Trophoblast cell (in vitro differentiated cells and primary cell): ENCODE data around the gene TWIST1.

ENCODE experiments used
- DNase-seq, 2 donors: peaks; one replicate each; pipeline ENCODE4 v3.0.0-alpha.2; 2016
- H2AFZ ChIP-seq: 2 replicates; pipeline ENCODE4 v1.6.1; 2013; ENCODE audit warnings: low read length, moderate library complexity, mild to moderate bottlenecking; ENCODE audit not compliant: insufficient read depth, poor library complexity
- H2AK5ac ChIP-seq: 2 replicates; pipeline ENCODE4 v1.6.1; 2013; ENCODE audit warnings: mild to moderate bottlenecking, low read length
- H2BK120ac ChIP-seq: 2 replicates; pipeline ENCODE4 v1.6.1; 2013; ENCODE audit warnings: low read length, mild to moderate bottlenecking, moderate library complexity; ENCODE audit not compliant: insufficient read depth, poor library complexity
- H2BK12ac ChIP-seq: 2 replicates; pipeline ENCODE4 v1.6.1; 2013; ENCODE audit warnings: mild to moderate bottlenecking, low read length, moderate library complexity
- H2BK5ac ChIP-seq: 2 replicates; pipeline ENCODE4 v1.6.1; 2013; ENCODE audit warnings: low read length, low read depth, moderate library complexity, mild to moderate bottlenecking; ENCODE audit not compliant: poor library complexity
- H3K14ac ChIP-seq: 2 replicates; pipeline ENCODE4 v1.6.1; 2013; ENCODE audit warnings: mild to moderate bottlenecking, low read length
- H3K18ac ChIP-seq: 2 replicates; pipeline ENCODE4 v1.6.1; 2013; ENCODE audit warnings: mild to moderate bottlenecking, low read length
- H3K23ac ChIP-seq: 2 replicates; pipeline ENCODE4 v1.6.1; 2013; ENCODE audit warnings: low read length
- H3K27ac ChIP-seq: 2 replicates; pipeline ENCODE4 v1.5.1; 2013; ENCODE audit warnings: low read depth, mild to moderate bottlenecking, inconsistent platforms, low read length, moderate library complexity
- H3K27me3 ChIP-seq: 2 replicates; pipeline ENCODE4 v1.6.1; 2013; ENCODE audit warnings: inconsistent platforms, mild to moderate bottlenecking, low read length, moderate library complexity; ENCODE audit not compliant: insufficient read depth
- H3K36me3 ChIP-seq, 2 experiments: 1 replicate in 1 of 2; 2 replicates in 1 of 2; pipeline ENCODE4 v1.6.1; 2013; ENCODE audit warnings: low read length in 2 of 2, mild to moderate bottlenecking in 2 of 2, moderate library complexity in 1 of 2; ENCODE audit not compliant: insufficient read depth in 2 of 2, control insufficient read depth in 1 of 2
- H3K4ac ChIP-seq: 2 replicates; pipeline ENCODE4 v1.6.1; 2013; ENCODE audit warnings: low read depth, mild to moderate bottlenecking, low read length, moderate library complexity
- H3K4me1 ChIP-seq, 2 experiments: 1 replicate in 1 of 2; 2 replicates in 1 of 2; pipeline ENCODE4 v1.6.1; 2013; ENCODE audit warnings: low read length in 2 of 2, mild to moderate bottlenecking in 2 of 2, moderate library complexity in 1 of 2; ENCODE audit not compliant: insufficient read depth in 2 of 2, control insufficient read depth in 1 of 2
- H3K4me2 ChIP-seq: 2 replicates; pipeline ENCODE4 v1.6.1; 2013; ENCODE audit warnings: inconsistent platforms, mild to moderate bottlenecking, low read length, moderate library complexity
- H3K4me3 ChIP-seq: 2 replicates; pipeline ENCODE4 v1.5.1; 2013; ENCODE audit warnings: mild to moderate bottlenecking, low read depth, low read length, inconsistent platforms
- H3K79me1 ChIP-seq: one replicate; pipeline ENCODE4 v1.6.1; 2013; ENCODE audit warnings: low read length
- H3K79me2 ChIP-seq: 2 replicates; pipeline ENCODE4 v1.6.1; 2013; ENCODE audit warnings: low read length, mild to moderate bottlenecking; ENCODE audit not compliant: control insufficient read depth, insufficient read depth, poor library complexity
- H3K9ac ChIP-seq: 2 replicates; pipeline ENCODE4 v1.6.1; 2013; ENCODE audit warnings: mild to moderate bottlenecking, low read length
- H3K9me3 ChIP-seq: 2 replicates; pipeline ENCODE4 v1.6.1; 2013; ENCODE audit warnings: low read depth, mild to moderate bottlenecking, control low read depth, inconsistent platforms, low read length; ENCODE audit not compliant: insufficient read depth
- H4K12ac ChIP-seq: 2 replicates; pipeline ENCODE4 v1.6.1; 2013; ENCODE audit warnings: low read depth, mild to moderate bottlenecking, low read length, moderate library complexity
- H4K8ac ChIP-seq: 2 replicates; pipeline ENCODE4 v1.6.1; 2013; ENCODE audit warnings: low read depth, mild to moderate bottlenecking, low read length, moderate library complexity
- H4K91ac ChIP-seq: one replicate; pipeline ENCODE4 v1.6.1; 2013; ENCODE audit warnings: low read depth, mild to moderate bottlenecking, low read length, moderate library complexity
- WGBS: extraction: QIAGEN DNeasy Blood & Tissue Kit; methylation state at CpG from one replicate; pipeline ENCODE4 v1.1.7; 2013; ENCODE audit warnings: missing lambda C conversion rate; ENCODE audit not compliant: insufficient read length, insufficient coverage; ENCODE audit errors: extremely low coverage; 5-methylcytosine and 5-hydroxymethylcytosine counted together

Gene TWIST1

DNA sequence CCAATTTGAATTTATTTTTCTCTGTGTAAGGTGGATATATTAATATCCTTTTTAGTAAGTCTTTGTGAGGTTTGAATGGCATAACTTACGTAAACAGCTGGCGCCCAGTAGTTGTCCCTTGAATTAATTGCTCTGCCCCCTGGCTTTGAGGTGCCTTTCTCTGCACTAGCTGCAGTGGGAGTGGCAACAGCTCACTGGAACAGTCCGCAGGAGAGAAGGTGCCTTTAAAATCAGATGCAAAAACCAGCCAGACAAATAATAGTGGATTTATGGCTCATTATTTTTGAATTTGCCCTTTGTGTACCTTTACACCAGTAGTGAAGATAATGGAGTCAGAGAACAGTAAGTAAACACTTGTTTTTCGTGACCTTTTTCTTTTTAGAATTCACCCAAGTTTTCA lies 16.0 kb upstream of the TWIST1 start:
- Histone ChIP-seq H3K79me1 (no peaks in the 10 kb centered on the region), H4K91ac (no peak overlapping the region), H3K23ac (no peak overlapping the region), H3K27me3 (no peaks in the 10 kb centered on the region), H3K79me2 (no peaks in the 10 kb centered on the region), H2BK5ac (no peak overlapping the region), H3K18ac (no peak overlapping the region), H3K4me3 (no peak overlapping the region), H3K9ac (no peak overlapping the region), H3K14ac (no peak overlapping the region), H3K4ac (no peak overlapping the region), H3K9me3 (no peaks in the 10 kb centered on the region), H3K4me2 (no peak overlapping the region), H4K12ac (no peak overlapping the region), H3K27ac (no peak overlapping the region), H4K8ac (no peak overlapping the region), H2BK120ac (no peak overlapping the region), H2AK5ac (no peak overlapping the region), H2BK12ac (no peak overlapping the region), H3K36me3 (no peaks in the 10 kb centered on the region), H3K4me1 (no peaks in the 10 kb centered on the region), H2AFZ (no peak overlapping the region)
- DNase-seq: no peak
- no CpG with 5 or more reads among the region's 4 CpGs for WGBS

DNA sequence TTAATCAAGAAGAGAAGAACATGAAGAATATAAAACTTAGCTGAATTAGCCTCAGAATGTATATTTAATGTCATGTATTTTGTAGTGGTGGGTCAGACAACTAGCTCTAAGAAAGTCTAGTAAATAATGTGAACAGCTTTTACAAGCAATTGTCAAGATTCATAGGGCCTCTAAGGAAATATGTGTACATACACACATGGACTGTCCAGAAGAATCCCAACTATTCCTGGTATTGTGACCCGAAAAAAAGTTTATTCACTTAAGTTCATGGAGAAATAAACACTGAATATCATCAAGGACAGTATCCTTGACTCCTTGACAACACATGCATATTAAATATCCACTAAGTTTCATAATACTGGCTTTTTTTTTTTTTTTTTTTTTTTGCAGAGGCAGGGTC lies 11.4 kb upstream of the TWIST1 start:
- Histone ChIP-seq H3K36me3 (no peaks in the 10 kb centered on the region), H2BK12ac (no peak overlapping the region), H4K12ac (no peak overlapping the region), H3K18ac (no peak overlapping the region), H4K91ac (no peak overlapping the region), H3K4me3 (no peak overlapping the region), H4K8ac (no peak overlapping the region), H2BK5ac (no peak overlapping the region), H3K79me2 (no peaks in the 10 kb centered on the region), H3K4ac (no peak overlapping the region), H3K14ac (no peak overlapping the region), H3K27me3 (no peaks in the 10 kb centered on the region), H3K4me1 (no peaks in the 10 kb centered on the region), H3K9ac (no peak overlapping the region), H3K4me2 (no peak overlapping the region), H2BK120ac (no peak overlapping the region), H2AK5ac (no peak overlapping the region), H3K9me3 (no peaks in the 10 kb centered on the region), H3K23ac (no peak overlapping the region), H3K27ac (no peak overlapping the region), H3K79me1 (no peaks in the 10 kb centered on the region), H2AFZ (no peak overlapping the region)
- no peak for DNase-seq
- no CpG with 5 or more reads among the region's 1 CpG for WGBS

DNA sequence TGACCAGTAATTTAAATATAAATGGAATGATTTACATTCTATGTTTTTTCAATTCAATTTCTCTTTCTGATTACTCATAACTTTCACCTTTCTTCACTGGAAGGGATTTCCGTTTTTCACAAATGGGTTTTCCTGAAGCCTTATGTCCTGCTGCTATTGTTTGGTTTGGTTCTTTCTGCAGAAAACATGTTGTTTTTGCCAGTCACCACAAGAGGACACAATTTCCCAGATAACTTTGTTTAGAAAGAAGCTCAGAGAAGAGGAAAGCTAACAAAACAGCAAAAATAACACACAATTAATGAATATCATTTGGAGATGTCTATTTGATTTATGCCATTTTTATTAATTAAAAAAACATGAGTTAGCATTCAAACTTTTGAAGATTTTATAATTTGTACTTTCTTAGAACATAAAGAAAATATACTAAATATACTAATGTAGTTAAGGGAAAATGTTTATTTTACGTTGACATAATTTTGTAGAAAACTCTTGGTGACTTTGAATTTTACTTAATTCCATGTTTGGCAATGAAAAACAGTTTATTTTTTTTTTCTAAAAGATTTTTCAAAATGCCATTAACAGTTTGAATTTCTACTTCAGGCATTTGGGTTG lies 4.6 kb upstream of the TWIST1 start:
- Histone ChIP-seq H4K8ac (no peak overlapping the region), H3K9me3 (no peaks in the 10 kb centered on the region), H2AFZ (no peak overlapping the region), H3K4ac (no peak overlapping the region), H4K12ac (no peak overlapping the region), H3K4me3 (no peak overlapping the region), H3K14ac (no peak overlapping the region), H3K4me1 (peaks cover 3 to 7% of the 10 kb centered on the region in 2 experiments), H3K18ac (no peak overlapping the region), H4K91ac (no peak overlapping the region), H3K79me2 (no peaks in the 10 kb centered on the region), H2BK120ac (no peak overlapping the region), H3K36me3 (no peaks in the 10 kb centered on the region), H2BK12ac (no peak overlapping the region), H3K9ac (no peak overlapping the region), H3K23ac (no peak overlapping the region), H2BK5ac (no peak overlapping the region), H3K4me2 (no peak overlapping the region), H3K27me3 (peaks cover 20% of the 10 kb centered on the region), H2AK5ac (no peak overlapping the region), H3K27ac (no peak overlapping the region), H3K79me1 (no peaks in the 10 kb centered on the region)
- peak in 1 of 2 donors; percentile 44 for DNase-seq
- WGBS: no CpG with 5 or more reads among the region's 2 CpGs

GRCh38 chr7:19119870-19120486 lies 2.5 kb upstream of the TWIST1 start:
- H4K8ac ChIP-seq: no peak overlapping the region
- DNase-seq: no peak
- no peak overlapping the region for H3K18ac ChIP-seq
- no peak overlapping the region for H3K4me2 ChIP-seq
- no peak overlapping the region for H2AFZ ChIP-seq
- H3K27ac ChIP-seq: no peak overlapping the region
- H2BK120ac ChIP-seq: no peak overlapping the region
- H2AK5ac ChIP-seq: no peak overlapping the region
- no CpG with 5 or more reads among the region's 10 CpGs for WGBS
- H3K9ac ChIP-seq: no peak overlapping the region
- no peak overlapping the region for H3K4me3 ChIP-seq
- H3K4ac ChIP-seq: no peak overlapping the region
- H2BK5ac ChIP-seq: no peak overlapping the region
- H4K12ac ChIP-seq: no peak overlapping the region
- no peaks in the 10 kb centered on the region for H3K79me2 ChIP-seq
- no peaks in the 10 kb centered on the region for H3K36me3 ChIP-seq
- H2BK12ac ChIP-seq: no peak overlapping the region
- peaks cover 20% of the 10 kb centered on the region for H3K27me3 ChIP-seq
- H3K14ac ChIP-seq: no peak overlapping the region
- H3K79me1 ChIP-seq: no peaks in the 10 kb centered on the region
- H3K23ac ChIP-seq: no peak overlapping the region
- peaks cover 1% of the 10 kb centered on the region for H3K9me3 ChIP-seq
- H3K4me1 ChIP-seq: peaks cover 3 to 7% of the 10 kb centered on the region in 2 experiments
- H4K91ac ChIP-seq: no peak overlapping the region
